ENCODE measurements around the gene DAPK2.

DAPK2 gene

DNA sequence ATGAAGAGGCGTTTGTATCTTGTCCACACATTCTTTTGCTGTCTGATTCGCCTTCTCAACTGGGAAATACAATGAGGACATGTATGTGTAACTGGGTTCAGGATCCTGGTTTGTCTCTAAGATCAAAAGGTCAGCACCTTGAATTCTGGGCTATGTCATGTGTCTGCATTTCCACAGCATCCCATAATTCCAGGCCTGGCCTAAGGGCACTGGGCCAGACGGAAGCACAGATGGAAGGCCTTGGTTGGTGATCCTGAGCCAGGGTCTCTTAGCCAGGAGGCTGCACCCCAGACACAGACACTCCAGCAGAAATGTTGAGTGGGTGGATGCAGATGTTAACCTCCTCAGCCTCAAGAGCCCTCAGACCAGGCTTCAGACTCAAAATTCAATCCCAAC lies 188.8 kb downstream of the DAPK2 start:
- Histone ChIP-seq H2AFZ (ENCODE audit: low read depth, low read length) (no peak overlapping the region), H3K4me3 (ENCODE audit: low read length) (no peak overlapping the region), H3K27me3 (ENCODE audit: low read depth, low read length) (no peaks in the 10 kb centered on the region), H3K36me3 (replicated peaks; ENCODE audit: low read depth, low read length) (no peaks in the 10 kb centered on the region), H3K9ac (ENCODE audit: low read length) (no peak overlapping the region), H3K4me2 (ENCODE audit: low read length) (no peak overlapping the region), H3K4me1 (ENCODE audit: low read length) (peaks cover 14% of the 10 kb centered on the region), H3K79me2 (ENCODE audit: low read length) (no peaks in the 10 kb centered on the region), H4K20me1 (ENCODE audit: insufficient read depth, low read length) (no peaks in the 10 kb centered on the region), H3K9me3 (ENCODE audit: insufficient read depth, low read length) (no peaks in the 10 kb centered on the region), H3K27ac (ENCODE audit: low read length) (no peak overlapping the region)
- TF ChIP-seq, protein P1, sequence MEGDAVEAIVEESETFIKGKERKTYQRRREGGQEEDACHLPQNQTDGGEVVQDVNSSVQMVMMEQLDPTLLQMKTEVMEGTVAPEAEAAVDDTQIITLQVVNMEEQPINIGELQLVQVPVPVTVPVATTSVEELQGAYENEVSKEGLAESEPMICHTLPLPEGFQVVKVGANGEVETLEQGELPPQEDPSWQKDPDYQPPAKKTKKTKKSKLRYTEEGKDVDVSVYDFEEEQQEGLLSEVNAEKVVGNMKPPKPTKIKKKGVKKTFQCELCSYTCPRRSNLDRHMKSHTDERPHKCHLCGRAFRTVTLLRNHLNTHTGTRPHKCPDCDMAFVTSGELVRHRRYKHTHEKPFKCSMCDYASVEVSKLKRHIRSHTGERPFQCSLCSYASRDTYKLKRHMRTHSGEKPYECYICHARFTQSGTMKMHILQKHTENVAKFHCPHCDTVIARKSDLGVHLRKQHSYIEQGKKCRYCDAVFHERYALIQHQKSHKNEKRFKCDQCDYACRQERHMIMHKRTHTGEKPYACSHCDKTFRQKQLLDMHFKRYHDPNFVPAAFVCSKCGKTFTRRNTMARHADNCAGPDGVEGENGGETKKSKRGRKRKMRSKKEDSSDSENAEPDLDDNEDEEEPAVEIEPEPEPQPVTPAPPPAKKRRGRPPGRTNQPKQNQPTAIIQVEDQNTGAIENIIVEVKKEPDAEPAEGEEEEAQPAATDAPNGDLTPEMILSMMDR (IDR thresholded peaks at IDR 0.05; ENCODE audit: low read depth, low read length), result no peak
- no peak for TF ChIP-seq EZH2phosphoT487 (IDR thresholded peaks at IDR 0.05; ENCODE audit: low read depth)

Data from OCI-LY3 (cell line).